Left hindlimb (tissue), 1 donor: ENCODE results near the gene TNNT1.
A peak's percentile ranks its signal among the peaks of the same experiment; 100 is the strongest.
"Not testable (repeated sequence)": the region's sequence is repeated elsewhere in the genome, so short reads cannot be mapped to it uniquely, and the experiment has no call there.

Experiments
- DNase-seq: peaks from one replicate; pipeline ENCODE4 v3.0.0-alpha.2; 2018

Gene TNNT1

GRCh38 chr19:55149078-55150003 is at the start of gene TNNT1:
TNNT1 (minus strand) TSS chr19:55149206; CDS start chr19:55147157, 2,049 bp downstream.
- no peak for DNase-seq

GRCh38 chr19:55198651-55199050 is 49.6 kb upstream of the TNNT1 start:
- no peak for DNase-seq

- DNase-seq: no peak
These were observed 48.5 kb upstream of the TNNT1 start for GRCh38 chr19:55197528-55197927.

- DNase-seq: no peak
These were observed 47.8 kb upstream of the TNNT1 start for GRCh38 chr19:55196803-55197202.

GRCh38 chr19:55193481-55193880 is 44.5 kb upstream of the TNNT1 start:
- DNase-seq: no peak

- no peak for DNase-seq
These were observed 40.4 kb upstream of the TNNT1 start for GRCh38 chr19:55189403-55189835.

- DNase-seq: no peak
These were observed 39.6 kb upstream of the TNNT1 start for GRCh38 chr19:55188625-55189024.

- DNase-seq: no peak
These were observed 37.1 kb upstream of the TNNT1 start for GRCh38 chr19:55186080-55186479.

GRCh38 chr19:55181740-55182139 is 32.7 kb upstream of the TNNT1 start:
- DNase-seq: no peak

- peak; percentile 50 for DNase-seq
These were observed 30.8 kb upstream of the TNNT1 start, which contains the start of gene SYT5 for GRCh38 chr19:55179606-55180484. SYT5 (minus strand) TSS chr19:55180289; CDS start chr19:55179041, 1,248 bp downstream.

GRCh38 chr19:55178781-55179599 is 30.0 kb upstream of the TNNT1 start:
- peak; percentile 83 for DNase-seq

GRCh38 chr19:55176076-55176475 is 27.1 kb upstream of the TNNT1 start:
- DNase-seq: no peak

- DNase-seq: no peak
These were observed 26.3 kb upstream of the TNNT1 start for GRCh38 chr19:55175117-55175867.

- DNase-seq: no peak
These were observed 25.6 kb upstream of the TNNT1 start for GRCh38 chr19:55174425-55175116.

GRCh38 chr19:55173714-55174409 is 24.9 kb upstream of the TNNT1 start:
- no peak for DNase-seq

GRCh38 chr19:55173186-55173713 is 24.2 kb upstream of the TNNT1 start:
- DNase-seq: no peak

GRCh38 chr19:55172741-55173140 is 23.7 kb upstream of the TNNT1 start:
- no peak for DNase-seq

GRCh38 chr19:55172318-55172717 is 23.3 kb upstream of the TNNT1 start:
- not testable (repeated sequence) for DNase-seq

GRCh38 chr19:55171440-55171839 is 22.4 kb upstream of the TNNT1 start:
- DNase-seq: no peak

- no peak for DNase-seq
These were observed 20.1 kb upstream of the TNNT1 start for GRCh38 chr19:55169136-55169535.
